Measurements from ENCODE around the gene ZFP90. TPM values are rescaled to one million over a fixed set of nuclear protein-coding genes. Genes with fewer than 3 reads are reported as not detected.

Gene ZFP90
- total RNA-seq, 2 donors from 2014 or later: 20.4 to 33.2 TPM

GRCh38 chr16:68617734-68618133 lies 78.6 kb downstream of the ZFP90 start:
- Histone ChIP-seq H3K4me3 (ENCODE audit: low read length) (no peak overlapping the region), H3K36me3 (ENCODE audit: control insufficient read depth, insufficient read depth, low read length) (no peaks in the 10 kb centered on the region), H3K9ac (ENCODE audit: extremely low read depth, low read length, poor library complexity, severe bottlenecking) (no peak overlapping the region), H3K27ac (ENCODE audit: low read depth, low read length) (no peak overlapping the region), H3K4me1 (ENCODE audit: control insufficient read depth, insufficient read depth, low read length) (no peaks in the 10 kb centered on the region), H3K27me3 (ENCODE audit: control insufficient read depth, insufficient read depth, low read length, poor library complexity, severe bottlenecking) (no peaks in the 10 kb centered on the region), H3K9me3 (ENCODE audit: control insufficient read depth, low read length) (peaks cover 14% of the 10 kb centered on the region)
- DNase-seq: no peak
- H3K9me3 Mint-ChIP-seq: peaks cover 20% of the 10 kb centered on the region
- no peaks in the 10 kb centered on the region for H3K36me3 Mint-ChIP-seq (ENCODE audit: low read depth)
- WGBS, 2 experiments (ENCODE audit: insufficient coverage in 1 of 2, insufficient read length in 1 of 2): 94 to 100% methylated on average over 4 to 7 of the region's 7 CpGs
- H3K27me3 Mint-ChIP-seq (ENCODE audit: insufficient read depth): peaks cover 7% of the 10 kb centered on the region
- H3K4me1 Mint-ChIP-seq: no peaks in the 10 kb centered on the region
- TF ChIP-seq CTCF (conservative IDR thresholded peaks at IDR 0.05): no peak
- H3K4me3 Mint-ChIP-seq: no peak overlapping the region
- no peak overlapping the region for H3K27ac Mint-ChIP-seq

Other genes starting within 250 kb of the ZFP90 start
- 10 to 100 TPM; 22.5 to 26.0 TPM for gene SLC7A6OS, start 228.3 kb upstream of the ZFP90 start, total RNA-seq
- gene PRMT7, start 228.3 kb upstream of the ZFP90 start, total RNA-seq: 10 to 100 TPM; 63.9 to 68.5 TPM
- under 1 TPM in 1 of 2 donors, not detected in 1; 0.07 TPM for gene SMPD3, start 90.8 kb upstream of the ZFP90 start, total RNA-seq
- gene CDH3, start 106.0 kb downstream of the ZFP90 start, total RNA-seq: 10 to 100 TPM; 79.6 to 88.1 TPM
- gene CDH1, start 198.0 kb downstream of the ZFP90 start, total RNA-seq: 100 to 1,000 TPM; 118 to 123 TPM

All from endodermal cell (in vitro differentiated cells).